ENCODE data around the gene BANF2.
"Not testable (repeated sequence)": the region's sequence is repeated elsewhere in the genome, so short reads cannot be mapped to it uniquely, and the experiment has no call there.

Gene BANF2

DNA sequence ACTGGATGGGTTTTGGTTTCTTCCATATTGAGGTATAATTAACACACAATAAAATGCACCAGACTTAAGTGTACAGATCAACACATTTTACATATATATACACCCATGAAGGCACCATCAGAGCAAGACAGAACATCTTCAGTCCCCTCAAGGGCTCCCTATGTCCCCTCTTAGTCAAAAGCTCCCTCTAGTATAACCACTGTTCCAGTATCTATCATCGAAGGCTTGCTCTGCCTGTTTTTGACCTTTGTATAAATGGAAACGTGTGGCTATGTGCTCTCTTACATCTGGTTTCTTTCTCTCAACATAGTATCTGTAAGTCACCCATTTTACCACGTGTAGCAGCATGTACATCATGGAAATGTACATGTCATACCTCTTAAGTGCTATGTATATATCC, 66.5 kb downstream of the BANF2 start:
- DNase-seq (ENCODE audit: low read depth), result no peak

DNA sequence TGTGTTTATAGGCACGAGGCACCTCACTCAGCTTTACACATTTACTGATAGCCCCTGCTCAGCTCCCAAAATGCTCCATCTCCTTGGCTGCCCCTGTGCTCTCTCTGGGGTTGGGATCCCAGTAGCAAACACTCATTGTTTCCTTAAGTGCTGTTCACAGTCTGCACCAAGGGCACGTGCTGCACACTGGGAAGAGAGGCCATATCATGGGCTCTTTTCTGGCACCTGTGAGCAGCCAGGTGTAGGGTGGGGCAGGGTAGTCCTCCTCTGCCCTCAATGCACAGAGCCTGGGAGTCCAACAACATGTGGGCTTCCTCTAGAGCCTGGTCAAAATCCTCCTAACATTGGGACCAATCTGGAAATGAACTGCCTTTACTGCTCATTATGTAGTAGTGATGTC, 67.9 kb downstream of the BANF2 start:
- DNase-seq (ENCODE audit: low read depth), result no peak

DNA sequence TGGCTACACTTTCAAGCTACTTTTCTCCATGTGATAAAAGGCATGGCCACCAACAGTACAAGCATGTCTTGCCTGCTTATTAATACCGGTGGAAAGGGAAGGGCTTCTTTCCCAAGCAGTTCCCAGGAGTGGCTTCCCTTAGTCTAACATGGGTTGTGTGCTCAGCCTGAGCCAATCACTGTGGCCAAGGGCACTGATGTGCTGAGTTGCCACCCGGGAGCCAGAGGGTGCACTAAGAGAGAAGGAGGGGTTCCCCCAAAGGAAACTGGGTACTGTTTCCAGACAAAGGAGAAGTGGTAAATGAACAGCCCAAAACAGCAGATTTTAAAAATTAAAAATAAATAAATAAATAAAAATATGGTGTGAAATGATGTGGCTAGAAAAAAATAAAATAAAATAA, 68.5 kb downstream of the BANF2 start:
- DNase-seq (ENCODE audit: low read depth), result no peak

DNA sequence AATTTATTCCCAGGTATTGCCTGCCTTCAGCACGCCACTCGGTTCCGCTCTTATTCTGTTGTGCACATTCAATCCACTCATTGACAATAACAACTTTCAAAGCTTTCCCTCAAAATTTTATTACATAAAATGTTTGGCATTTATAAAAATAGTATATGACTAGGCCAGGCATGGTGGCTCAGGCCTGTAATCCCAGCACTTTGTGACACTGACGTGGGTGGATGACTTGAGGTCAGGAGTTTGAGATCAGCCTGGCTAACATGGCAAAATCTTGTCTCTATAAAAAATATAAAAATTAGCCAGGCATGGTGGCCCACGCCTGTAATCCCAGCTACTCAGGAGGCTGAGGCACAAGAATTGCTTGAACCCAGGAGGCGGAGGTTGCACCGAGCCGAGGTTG, 70.0 kb downstream of the BANF2 start:
- DNase-seq (ENCODE audit: low read depth), result not testable (repeated sequence)

DNA sequence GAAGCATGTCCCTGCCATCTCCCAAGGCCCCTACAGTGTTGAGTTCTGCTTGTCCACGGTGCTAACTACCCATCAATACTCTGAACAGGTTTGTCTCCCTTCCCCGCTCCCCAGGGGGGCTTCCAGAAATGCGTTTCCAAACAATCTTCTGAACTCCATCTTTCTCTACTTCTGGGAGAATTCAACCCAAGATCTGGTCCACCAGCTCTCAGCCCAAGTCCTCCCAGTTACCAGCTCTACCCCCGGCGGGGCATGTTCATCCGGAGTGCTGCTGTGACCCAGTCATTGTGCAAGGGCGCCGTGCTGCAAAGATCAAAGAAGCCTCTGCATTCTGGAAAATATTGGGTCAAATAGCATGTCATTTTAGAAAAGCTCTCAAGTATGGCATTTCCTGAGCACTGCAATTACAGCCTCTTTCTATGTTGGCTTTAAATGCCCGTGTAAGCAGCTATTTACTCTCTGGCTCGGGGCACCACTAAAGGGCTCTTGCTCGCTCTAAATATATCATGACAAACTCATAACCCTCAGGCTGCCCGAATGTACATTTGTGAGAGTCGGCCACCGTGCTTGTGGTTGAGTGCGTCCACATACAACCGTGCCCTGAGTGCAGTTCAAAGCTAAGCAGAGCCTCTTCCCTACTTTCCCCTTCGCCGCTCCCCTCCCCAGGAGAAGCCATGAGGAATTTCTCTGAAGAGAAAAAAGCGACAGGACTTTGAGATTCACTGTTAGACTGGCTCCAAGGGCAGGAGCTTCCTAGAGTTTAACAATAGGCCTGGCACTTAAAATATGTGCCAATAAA, 71.6 kb downstream of the BANF2 start:
- no peak for DNase-seq (ENCODE audit: low read depth)

DNA sequence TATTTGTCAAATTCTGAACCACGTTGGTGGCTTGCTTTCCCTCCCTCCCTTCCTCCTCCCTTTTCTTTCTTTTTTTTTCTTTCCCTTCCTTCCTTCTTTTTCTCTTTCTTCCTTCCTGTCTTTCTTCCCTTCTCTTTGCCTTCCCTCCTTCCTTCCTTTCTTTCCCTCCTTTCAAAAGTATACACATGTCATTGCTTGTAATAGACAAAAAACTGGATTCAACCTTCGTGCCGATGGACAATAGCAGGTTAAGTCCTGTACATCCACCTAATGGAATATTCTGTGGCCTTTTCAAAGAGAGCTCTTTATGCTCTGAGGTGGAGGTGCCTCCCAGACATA, 72.2 kb downstream of the BANF2 start:
- DNase-seq (ENCODE audit: low read depth), result no peak

DNA sequence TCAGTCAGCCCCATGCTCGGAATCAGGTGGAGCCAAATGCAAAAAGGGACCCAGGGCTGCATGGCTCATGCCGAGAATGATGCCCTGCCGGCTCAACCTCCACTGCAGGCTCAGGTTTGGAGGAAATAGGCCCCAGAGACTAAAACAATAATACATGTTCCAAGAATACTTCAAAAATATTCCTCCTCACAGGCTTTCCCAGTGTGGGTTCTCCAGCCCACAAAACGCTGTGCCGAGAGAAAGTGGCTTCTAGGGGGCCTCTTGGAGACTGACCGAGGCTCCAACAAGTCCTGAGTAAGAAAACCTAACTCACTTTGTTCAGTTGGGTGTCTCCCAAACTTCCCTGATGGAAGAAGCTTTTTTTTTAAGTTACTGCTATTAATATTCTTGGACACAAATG, 73.9 kb downstream of the BANF2 start:
- DNase-seq (ENCODE audit: low read depth), result no peak

DNA sequence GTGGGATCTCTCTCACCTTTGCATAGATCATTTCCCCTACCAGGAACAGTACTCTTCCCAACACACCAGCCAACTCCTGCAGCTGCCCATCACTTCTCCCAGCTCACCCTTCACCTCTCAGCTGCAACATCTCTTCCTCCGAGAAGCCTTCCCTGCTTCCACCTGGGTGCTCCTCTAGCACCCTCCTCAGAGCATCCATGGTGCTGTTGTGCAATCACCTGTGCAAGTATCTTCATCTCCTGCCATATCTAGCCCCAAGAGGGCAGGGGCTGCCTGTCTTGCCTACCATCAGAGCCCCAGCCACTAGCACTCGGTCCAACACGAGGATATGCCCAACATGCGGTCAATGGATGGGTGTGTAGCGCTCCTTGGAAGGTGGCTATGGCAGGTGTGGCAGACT, 75.8 kb downstream of the BANF2 start:
- no peak for DNase-seq (ENCODE audit: low read depth)

DNA sequence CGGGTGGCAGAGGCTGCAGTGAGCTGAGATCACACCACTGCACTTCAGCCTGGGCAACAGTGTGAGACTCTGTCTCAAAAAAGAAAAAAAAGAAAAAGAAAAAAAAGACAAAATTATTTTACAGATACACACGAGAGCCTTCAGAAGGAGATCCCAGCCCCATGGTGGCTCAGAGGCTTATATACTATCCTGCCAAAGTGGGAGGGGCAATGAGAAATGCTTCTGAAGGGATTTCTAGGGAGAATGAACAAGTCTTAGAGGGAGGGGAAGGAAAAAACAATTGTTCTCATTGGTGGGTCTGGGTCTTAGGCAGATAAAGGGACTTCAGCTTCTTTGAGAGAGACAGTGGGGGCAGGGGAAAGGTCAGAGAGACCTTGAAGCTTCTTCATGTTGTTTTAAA, 76.8 kb downstream of the BANF2 start:
- no peak for DNase-seq (ENCODE audit: low read depth)

DNA sequence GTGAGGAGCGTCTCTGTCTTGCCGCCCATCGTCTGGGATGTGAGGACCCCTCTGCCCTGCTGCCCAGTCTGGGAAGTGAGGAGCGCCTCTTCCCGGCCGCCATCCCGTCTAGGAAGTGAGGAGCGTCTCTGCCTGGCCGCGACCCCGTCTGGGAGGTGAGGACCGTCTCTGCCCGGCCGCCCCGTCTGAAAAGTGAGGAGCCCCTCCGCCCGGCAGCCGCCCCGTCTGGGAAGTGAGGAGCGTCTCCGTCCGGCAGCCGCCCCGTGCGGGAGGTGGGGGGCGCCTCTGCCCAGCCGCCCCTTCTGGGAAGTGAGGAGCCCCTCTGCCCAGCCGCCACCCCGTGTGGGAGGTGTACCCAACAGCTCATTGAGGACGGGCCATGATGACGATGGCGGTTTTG, 79.2 kb downstream of the BANF2 start:
- not testable (repeated sequence) for DNase-seq (ENCODE audit: low read depth)

DNA sequence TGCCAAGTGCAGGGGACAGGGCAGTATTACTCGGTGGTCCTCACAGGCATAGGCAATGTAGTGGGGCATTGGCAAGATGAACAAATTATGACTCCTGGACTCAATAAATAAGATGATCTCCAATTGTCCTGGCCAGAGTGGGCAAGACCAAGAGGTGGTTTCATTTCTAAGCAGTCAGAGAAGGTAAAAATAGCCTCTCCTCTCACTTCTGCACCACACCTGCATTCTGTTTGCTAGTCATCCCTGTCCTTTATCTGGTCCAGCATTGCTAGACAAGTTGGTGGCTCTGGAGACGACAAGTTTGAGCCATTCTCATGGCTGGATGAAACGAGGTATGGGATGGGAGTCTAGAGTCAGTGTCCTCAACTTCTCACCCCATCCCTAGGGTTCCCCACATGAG, 83.0 kb downstream of the BANF2 start:
- no peak for DNase-seq (ENCODE audit: low read depth)

DNA sequence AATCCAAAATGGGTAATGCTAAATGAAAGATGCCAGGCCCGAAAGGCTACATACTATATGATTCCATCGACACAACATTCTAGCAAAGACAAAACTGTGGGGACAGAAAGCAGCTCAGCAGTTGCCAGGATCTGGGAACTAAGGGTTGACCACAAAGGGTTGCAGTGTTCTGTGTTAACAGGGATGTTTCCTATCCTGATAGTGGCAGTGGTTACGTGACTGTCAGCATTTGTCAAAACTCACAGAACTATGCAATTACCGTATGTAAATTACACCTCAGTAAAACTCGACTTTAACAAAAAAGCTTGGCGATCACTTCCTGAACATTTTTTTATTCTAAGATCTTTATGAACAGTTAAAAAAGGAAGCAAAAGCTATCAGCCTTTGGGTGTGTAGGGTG, 83.9 kb downstream of the BANF2 start:
- DNase-seq (ENCODE audit: low read depth), result no peak

DNA sequence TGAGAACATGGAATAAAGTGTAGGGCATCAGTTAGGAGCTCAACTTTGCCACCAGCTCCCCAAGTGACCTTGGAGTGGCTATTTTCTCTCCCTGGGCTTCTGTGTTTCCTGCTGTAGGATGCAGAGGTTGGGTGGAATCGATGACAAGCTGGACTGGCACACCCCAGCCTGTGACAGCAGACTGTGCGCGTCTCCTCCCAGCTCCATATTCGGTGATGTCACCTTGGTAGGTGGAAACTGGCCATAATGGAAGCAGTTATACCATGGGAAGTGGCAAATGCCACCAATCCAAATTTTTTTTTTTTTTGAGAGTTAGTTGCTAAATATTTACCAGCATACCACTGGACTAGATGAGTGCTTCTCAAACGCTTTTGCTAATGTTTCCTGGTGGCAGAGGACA, 85.2 kb downstream of the BANF2 start:
- DNase-seq (ENCODE audit: low read depth), result no peak

Data from T follicular helper cell (primary cell).